Suppressor macrophage treated with lipopolysaccharide for 1 hour (primary cell): ENCODE data around the gene SAP30BP.
"Not testable (repeated sequence)": the region's sequence is repeated elsewhere in the genome, so short reads cannot be mapped to it uniquely, and the experiment has no call there.

Experiments used
- DNase-seq, 3 donors: peaks; one replicate each; pipeline ENCODE4 v3.0.0-alpha.2; 2020 to 2022

The SAP30BP gene

DNA sequence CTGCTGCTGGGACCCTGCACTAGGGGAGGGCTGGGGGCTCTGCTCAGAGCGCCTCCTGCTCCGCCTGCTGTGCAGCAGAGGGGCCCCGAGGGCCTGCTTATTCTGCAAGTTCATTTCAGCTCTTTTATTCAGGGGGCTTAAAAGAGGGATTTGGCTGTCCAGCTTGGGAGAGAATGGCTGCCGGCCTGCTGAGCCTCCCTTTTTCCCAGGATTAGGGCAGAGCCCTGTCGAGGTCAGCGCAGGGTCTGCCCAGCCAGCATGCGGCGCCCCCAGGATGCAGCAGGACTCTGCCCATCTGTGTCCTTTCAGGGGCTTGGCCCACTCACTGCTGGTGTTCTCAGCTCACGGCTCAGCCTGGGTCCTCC is 32.8 kb upstream of the SAP30BP start:
- no peak for DNase-seq

DNA sequence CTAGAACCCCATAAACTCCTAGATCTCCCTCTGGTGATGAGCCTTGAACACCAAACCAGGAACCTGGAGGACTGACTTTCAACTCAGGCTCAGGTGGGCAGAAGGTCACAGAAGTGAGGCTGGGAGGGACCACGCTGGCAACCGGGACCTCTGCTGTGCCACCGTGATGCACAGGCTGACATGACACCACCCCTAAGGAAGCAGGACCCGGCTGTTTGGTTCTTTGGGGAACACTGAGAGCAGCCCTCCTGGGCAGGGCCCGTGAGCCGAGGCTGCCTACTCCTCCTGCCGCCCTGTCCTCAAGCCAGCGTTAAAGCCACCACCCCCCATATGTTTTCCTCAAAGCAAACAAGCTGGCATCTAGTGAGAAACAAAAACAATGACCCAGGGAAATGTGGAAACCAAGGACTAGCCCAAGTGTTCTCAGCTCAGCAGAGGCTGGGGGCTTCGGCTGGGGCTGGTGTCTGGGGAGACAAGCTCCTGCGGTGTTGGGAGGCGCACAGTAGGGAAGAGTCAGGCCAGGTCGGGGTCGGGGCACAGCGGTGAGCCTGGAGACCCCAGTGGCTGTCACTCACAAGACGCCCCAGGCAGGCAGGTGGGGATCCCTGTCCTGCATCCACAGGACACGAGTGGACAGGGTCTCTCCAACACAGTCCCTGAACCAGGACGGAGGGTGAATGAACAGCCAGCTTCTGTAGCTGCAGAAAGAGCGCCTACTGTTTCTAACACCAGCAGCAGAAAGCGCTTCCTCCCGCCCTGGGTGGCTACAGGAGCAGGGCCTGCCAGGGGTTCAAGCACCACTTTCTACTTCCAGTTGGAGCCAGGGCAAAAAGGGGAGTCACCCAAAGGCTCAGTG is 32.2 kb upstream of the SAP30BP start:
- DNase-seq, result no peak

- DNase-seq, result no peak
Observed at GRCh38 chr17:75635610-75636202, 31.4 kb upstream of the SAP30BP start.

DNA sequence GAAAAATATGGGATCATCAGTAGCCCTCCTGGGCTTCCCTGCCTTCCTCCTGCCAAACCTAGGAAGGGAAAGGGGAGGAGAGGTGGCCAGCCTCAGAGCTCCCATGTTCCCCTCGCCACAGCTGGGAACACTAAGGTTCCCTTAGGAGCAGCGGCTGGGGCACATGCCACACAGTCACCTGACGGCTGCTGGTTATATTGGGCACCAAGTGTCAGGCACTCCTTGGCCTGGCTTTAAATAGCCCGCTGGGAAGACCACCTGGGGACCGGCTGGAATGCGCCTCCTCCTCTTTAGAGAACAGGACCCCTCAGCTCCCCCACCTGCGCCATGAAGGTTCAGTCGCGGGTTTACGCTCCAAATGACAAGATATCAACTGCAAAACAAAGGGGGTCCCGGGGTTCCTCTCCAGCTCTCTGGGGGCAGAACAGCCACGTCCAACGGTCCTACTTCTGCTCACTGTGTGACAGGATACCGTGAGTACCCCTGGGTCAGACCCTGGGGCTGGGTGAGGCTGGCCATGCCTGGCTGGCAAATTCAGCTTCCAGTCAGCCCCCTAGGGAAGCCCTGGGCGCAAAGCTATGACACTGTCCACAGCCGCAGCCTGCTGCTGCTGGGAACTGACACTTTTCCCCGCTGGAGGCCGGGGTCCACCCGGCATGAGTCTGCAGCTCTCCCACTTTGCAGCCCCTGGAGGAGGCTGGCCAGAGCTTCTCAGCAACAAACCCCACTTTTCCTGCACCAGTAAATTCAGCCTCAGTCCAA is 30.6 kb upstream of the SAP30BP start:
- no peak for DNase-seq

DNA sequence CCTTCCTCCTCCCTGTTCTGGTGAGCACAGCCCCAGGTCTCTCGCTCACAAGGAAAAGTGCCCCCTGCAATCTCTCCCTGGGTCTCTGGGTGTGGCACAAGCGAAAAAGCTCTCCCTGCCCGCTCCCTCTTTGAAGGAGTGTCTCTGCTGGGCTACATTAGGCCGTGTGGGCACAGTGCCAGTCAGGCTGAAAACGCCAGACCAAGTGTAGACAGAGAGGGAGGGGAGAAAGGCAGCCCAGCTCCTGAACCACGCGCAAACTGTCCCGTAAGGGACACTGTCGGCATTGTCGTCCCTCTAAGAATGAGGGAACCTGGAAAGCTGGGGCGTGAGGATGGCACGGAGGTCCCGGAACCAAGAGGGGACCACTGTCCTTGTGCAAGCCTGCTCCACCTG is 30.0 kb upstream of the SAP30BP start:
- no peak for DNase-seq

- DNase-seq, result no peak
Observed at GRCh38 chr17:75637551-75637950, 29.6 kb upstream of the SAP30BP start.

DNA sequence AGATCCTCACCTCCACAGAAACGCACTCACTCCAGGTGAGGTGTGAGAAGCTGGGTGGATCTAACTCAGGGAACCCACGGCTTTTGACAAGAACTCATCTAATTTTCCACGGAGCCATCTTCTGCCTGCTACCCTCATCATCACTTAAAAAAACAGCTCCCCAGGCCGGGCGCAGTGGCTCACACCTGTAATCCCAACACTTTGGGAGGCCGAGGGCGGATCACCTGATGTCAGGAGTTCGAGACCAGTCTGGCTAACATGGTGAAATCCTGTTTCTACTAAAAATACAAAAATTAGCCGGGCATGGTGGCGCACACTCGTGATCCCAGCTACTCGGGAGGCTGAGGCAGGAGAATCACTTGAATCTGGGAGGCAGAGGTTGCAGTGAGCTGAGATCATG is 29.1 kb upstream of the SAP30BP start:
- not testable (repeated sequence) for DNase-seq

GRCh38 chr17:75638893-75639292 is 28.2 kb upstream of the SAP30BP start:
- no peak for DNase-seq

DNA sequence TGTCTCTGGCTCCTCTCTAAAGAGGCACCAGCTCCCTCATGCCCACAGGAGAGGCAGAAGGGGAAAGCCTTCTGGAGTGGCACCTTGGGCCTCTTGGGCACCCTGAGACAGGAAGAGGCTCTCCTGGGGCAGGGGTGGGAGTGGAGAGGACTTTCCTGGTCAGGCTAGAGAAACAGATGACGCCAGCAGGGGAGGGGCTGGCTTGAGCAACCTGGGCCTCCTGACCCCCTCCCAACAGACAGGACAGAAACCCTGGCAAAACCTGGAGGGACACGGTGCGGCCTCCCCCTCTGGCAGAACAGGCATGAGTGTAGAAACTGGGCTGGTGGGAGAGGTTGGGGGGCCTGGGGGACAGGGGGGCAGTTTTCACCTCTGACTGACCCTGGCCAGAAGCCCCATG is 27.8 kb upstream of the SAP30BP start:
- no peak for DNase-seq

DNA sequence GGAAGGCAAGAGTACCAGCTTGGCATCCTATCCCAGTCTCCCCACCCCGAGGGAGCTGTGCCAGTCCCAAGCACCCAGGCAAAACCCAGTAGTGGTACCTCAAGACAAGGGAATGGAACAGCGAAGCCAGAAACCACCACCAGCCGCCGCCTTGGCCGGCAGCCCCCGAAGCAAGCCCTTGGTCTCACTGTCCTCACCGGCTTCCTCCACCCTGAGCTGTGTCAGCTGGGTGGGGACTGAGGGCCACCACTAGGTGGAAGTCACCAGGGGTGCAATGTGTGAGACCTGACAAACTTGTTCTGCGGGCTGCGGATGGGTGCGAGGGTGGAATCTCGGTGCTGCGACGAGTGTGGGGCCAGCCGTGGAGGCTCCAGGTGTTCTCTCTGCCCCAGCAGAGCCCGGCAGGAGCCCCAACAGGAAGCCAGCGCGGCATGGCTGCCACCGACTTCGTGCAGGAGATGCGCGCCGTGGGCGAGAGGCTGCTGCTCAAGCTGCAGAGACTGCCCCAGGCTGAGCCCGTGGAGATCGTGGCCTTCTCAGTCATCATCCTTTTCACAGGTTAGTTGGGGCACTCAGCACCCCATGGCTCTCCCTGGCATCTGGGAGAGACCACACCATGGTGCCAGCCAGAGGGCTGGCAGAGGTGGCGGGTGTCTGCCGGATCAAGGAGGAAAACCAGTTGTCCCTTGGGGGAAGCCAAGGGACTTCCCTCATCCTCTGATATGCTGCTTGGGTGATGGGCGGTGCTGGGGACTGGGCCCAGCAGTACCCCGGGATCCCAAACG is 27.2 kb upstream of the SAP30BP start:
- no peak for DNase-seq

DNA sequence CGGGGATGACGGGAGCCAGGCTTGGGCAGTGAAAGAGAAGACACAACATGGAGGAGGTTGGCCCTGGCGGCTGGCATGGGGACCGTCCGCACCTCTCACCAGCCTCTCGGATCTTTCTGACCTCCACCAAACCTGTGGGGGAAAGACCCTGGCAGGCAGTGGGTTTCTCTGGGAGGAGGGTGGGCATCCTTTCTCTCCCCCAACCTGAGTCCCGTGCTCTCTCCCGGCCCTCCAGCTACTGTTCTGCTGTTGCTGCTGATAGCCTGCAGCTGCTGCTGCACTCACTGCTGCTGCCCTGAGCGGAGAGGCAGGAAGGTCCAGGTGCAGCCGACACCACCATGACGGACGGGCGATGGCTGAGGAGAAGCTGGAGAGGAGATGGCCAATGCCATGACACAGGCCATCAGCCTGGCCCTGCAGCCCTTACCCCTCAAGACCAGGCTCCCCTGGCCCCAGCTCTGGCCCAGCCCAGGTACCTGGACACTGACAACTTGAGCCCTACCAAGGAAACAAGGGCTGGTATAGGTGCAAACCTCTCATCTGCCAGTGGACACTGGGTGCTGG is 26.5 kb upstream of the SAP30BP start:
- DNase-seq, result no peak

DNA sequence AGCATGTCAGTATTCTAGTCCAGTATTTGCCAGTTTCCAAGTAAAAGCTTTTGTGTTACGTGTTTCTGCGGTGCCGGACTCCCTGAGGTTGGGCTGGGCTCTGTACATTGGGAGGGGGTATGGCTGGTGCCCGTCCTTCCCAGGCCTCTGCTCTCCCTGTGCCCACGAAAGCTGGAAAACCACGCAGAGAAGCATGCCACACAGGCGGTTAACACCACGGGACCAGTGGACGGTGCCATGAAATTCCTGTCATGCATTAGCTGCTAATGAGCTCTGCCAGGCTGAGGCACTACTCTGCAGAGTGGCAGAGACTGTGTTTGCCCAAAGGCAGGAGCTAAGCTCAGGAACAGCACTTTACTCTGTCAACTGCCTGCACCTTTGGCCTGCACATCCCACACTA is 25.8 kb upstream of the SAP30BP start:
- DNase-seq, result no peak

DNA sequence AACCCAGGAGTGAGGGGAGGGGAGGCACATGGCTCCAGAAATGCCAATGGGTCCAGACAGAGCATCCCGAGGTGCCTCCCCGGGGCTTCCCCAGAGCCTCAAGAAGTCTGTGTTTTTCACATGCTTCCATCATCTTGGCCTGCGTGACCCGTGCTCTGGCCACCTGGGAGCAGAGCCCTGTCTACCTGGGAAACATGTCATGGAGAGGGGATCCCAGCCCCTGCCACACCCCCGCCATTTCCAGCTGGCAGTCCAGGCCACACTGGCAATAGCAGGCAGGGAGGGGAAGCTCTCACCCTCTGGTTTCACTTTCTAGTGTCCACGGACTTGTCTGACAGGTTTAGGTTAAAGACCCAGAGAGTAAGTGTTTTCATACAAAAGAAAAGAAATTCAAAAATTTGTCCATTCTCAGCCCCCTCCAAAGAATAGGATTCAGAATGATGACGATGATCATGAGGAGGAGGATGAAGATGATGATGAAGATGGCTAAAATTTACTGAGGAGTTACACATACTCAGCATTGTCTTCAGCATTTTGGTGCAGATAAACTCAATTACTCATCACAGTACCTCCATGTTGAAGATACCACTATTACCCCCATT is 24.9 kb upstream of the SAP30BP start:
- peak in 1 of 3 donors; percentile 13 for DNase-seq

GRCh38 chr17:75642784-75643642 is 24.1 kb upstream of the SAP30BP start:
- DNase-seq, result no peak

GRCh38 chr17:75643643-75644017 is 23.5 kb upstream of the SAP30BP start:
- no peak for DNase-seq

- DNase-seq, result no peak
Observed at GRCh38 chr17:75645501-75645888, 21.6 kb upstream of the SAP30BP start.

GRCh38 chr17:75645889-75646637 is 21.1 kb upstream of the SAP30BP start:
- peak; percentile 55 to 63 (median 57) for DNase-seq

DNA sequence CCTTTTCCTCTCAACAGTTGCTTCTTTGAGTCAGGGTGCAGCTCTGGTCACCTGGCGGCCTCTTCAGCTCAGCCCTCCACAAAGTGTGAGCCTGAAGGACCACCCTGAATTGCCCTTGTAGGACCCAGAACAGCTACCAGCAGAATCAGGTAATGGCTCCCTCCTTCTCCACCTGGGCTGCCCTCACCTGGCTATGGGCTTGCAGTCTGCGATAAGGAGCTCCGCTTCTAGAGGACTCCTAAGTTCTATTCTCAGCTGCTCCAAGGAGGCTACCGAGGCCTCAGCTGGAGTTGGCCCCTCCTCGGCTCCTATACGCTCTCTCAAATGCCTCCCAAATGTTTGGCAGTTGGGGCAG is 20.5 kb upstream of the SAP30BP start:
- no peak for DNase-seq

- DNase-seq, result no peak
Observed at GRCh38 chr17:75647061-75647460, 20.1 kb upstream of the SAP30BP start.

GRCh38 chr17:75647921-75648320 is 19.2 kb upstream of the SAP30BP start:
- no peak for DNase-seq

DNA sequence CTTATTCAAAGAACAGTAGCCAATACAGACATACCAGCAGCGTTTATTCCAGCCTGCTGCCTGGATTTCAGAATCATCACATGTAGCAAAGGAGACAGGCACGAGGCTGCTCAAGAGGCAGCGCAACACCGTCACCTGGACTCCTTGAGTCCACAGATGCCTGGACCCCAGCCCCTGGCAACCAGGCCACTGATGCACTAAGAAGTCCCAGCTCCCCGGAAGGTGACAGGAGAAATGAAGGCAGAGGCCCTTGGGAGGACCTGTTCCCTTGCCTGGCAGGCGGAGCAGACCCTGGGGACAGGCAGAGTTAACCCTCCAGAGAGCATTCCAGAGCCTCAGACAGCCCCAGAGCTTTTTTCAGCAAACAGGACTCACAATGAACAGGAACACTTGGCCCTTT is 17.5 kb upstream of the SAP30BP start:
- no peak for DNase-seq
